B cell (primary cell): ENCODE measurements around the gene THOP1. TPM values are rescaled to one million over a fixed set of nuclear protein-coding genes. Genes with fewer than 3 reads are reported as not detected.
A peak's percentile ranks its signal among the peaks of the same experiment; 100 is the strongest.

Experiments used
- ATAC-seq: fragments of 200-7000 bp; cut with Tn5 transposase; one replicate; pipeline ENCODE4 v1.10.0; 2021; ENCODE audit warnings: low read depth, mild to moderate bottlenecking, moderate number of reproducible peaks, moderate library complexity
- CTCF ChIA-PET: fragments of 350-600 bp; sonication (Branson Sonifier 250); formaldehyde crosslinking; loops from one replicate; lab custom pipeline; 2021; ENCODE audit warnings: antibody characterized with exemption, inconsistent platforms; lab: Charles Lee
- POLR2A ChIA-PET: fragments of 350-600 bp; sonication (Branson Sonifier 250); formaldehyde crosslinking; loops from one replicate; lab custom pipeline; 2021; ENCODE audit warnings: antibody characterized with exemption; lab: Charles Lee
- DNase-seq: peaks from one replicate; pipeline ENCODE4 v3.0.0; 2013
- H2AFZ ChIP-seq: 2 replicates; pipeline ENCODE4 v1.6.1; 2012; ENCODE audit warnings: mild to moderate bottlenecking, low read depth, low read length; ENCODE audit not compliant: insufficient read depth, poor library complexity, severe bottlenecking
- H3K27ac ChIP-seq, 2 donors: 1 replicate in 1 of 2; 2 replicates in 1 of 2; pipeline ENCODE4 v1.5.1; 2012 to 2013; ENCODE audit warnings: low read length in 2 of 2, mild to moderate bottlenecking in 2 of 2, moderate library complexity in 1 of 2
- H3K27me3 ChIP-seq, 4 experiments: fragments of 200-600 bp in 1 of 4; sonication (generic) in 1 of 4; replicated peaks in 1 of 4; 1 replicate in 2 of 4; 2 replicates in 2 of 4; pipeline versions ENCODE4 v1.6.1 to v1.7.0; 2013 to 2016; ENCODE audit warnings: low read length in 3 of 4, mild to moderate bottlenecking in 2 of 4, mixed read lengths in 1 of 4, moderate library complexity in 1 of 4; ENCODE audit not compliant: insufficient read depth in 4 of 4, control insufficient read depth in 3 of 4; ENCODE audit errors: control extremely low read depth in 1 of 4
- H3K36me3 ChIP-seq, 2 experiments: replicated peaks in 1 of 2; 1 replicate in 1 of 2; 2 replicates in 1 of 2; pipeline versions ENCODE4 v1.6.1 to v1.7.1; 2013; ENCODE audit warnings: low read length in 1 of 2; ENCODE audit not compliant: insufficient read depth in 2 of 2, control insufficient read depth in 1 of 2; ENCODE audit errors: control extremely low read depth in 1 of 2, extremely low read depth in 1 of 2
- H3K4me1 ChIP-seq, 2 donors: fragments of 200-600 bp in 1 of 2; sonication (generic) in 1 of 2; 1 replicate in 1 of 2; 2 replicates in 1 of 2; pipeline versions ENCODE4 v1.5.1 to v1.6.1; 2013 to 2017; ENCODE audit warnings: low read length in 2 of 2; ENCODE audit not compliant: control insufficient read depth in 2 of 2, insufficient read depth in 2 of 2
- H3K4me2 ChIP-seq: replicated peaks from 2 replicates; pipeline ENCODE3; 2012; ENCODE audit warnings: mild to moderate bottlenecking, low read depth, low read length; ENCODE audit not compliant: poor library complexity, severe bottlenecking
- H3K4me3 ChIP-seq, 5 experiments: fragments of 200-600 bp in 1 of 5; sonication (generic) in 1 of 5; 1 replicate in 3 of 5; 2 replicates in 2 of 5; pipeline versions ENCODE4 v1.5.1 to v1.7.0; 2011 to 2016; ENCODE audit warnings: low read length in 4 of 5, mild to moderate bottlenecking in 4 of 5, low read depth in 2 of 5, control low read depth in 1 of 5, moderate library complexity in 1 of 5; ENCODE audit not compliant: insufficient read depth in 1 of 5; ENCODE audit errors: control extremely low read depth in 1 of 5, extremely low read depth in 1 of 5
- H3K79me2 ChIP-seq: fragments of 200-600 bp; sonication (generic); one replicate; pipeline ENCODE4 v1.6.0; 2016; ENCODE audit warnings: low read length; ENCODE audit not compliant: control insufficient read depth, insufficient read depth
- H3K9ac ChIP-seq: fragments of 200-600 bp; sonication (generic); 2 replicates; pipeline ENCODE4 v1.6.1; 2017; ENCODE audit warnings: mild to moderate bottlenecking, low read length, moderate library complexity
- H3K9me3 ChIP-seq, 3 donors: one replicate each; pipeline versions ENCODE4 v1.6.1 to v1.7.1; 2013; ENCODE audit warnings: low read length in 2 of 3; ENCODE audit not compliant: control insufficient read depth in 2 of 3, insufficient read depth in 1 of 3; ENCODE audit errors: control extremely low read depth in 1 of 3
- H4K20me1 ChIP-seq: 2 replicates; pipeline ENCODE4 v1.6.0; 2012; ENCODE audit warnings: mild to moderate bottlenecking, low read length; ENCODE audit not compliant: insufficient read depth, control insufficient read depth, poor library complexity, severe bottlenecking
- H3K27ac Mint-ChIP-seq: one replicate; pipeline ENCODE4 v1.8.0; 2021; ENCODE audit warnings: mixed read lengths
- H3K27me3 Mint-ChIP-seq: one replicate; pipeline ENCODE4 v1.8.0; 2021; ENCODE audit warnings: mixed read lengths
- H3K4me1 Mint-ChIP-seq: one replicate; pipeline ENCODE4 v1.8.0; 2021; ENCODE audit warnings: mixed read lengths
- H3K4me3 Mint-ChIP-seq: one replicate; pipeline ENCODE4 v1.8.0; 2021; ENCODE audit warnings: mixed read lengths
- H3K9me3 Mint-ChIP-seq: one replicate; pipeline ENCODE4 v1.8.0; 2022; ENCODE audit warnings: mixed read lengths; ENCODE audit not compliant: insufficient read depth
- CTCF ChIP-seq: fragments of 200-600 bp; IDR thresholded peaks from one replicate; pipeline ENCODE4 v1.8.0; 2022; ENCODE audit warnings: antibody characterized with exemption, mild to moderate bottlenecking
- EZH2 ChIP-seq: IDR thresholded peaks from 2 replicates; pipeline ENCODE4 v1.6.1; 2012; ENCODE audit warnings: borderline replicate concordance, low read depth, mild to moderate bottlenecking, moderate library complexity, low read length; ENCODE audit not compliant: insufficient read depth, poor library complexity, severe bottlenecking
- WGBS: methylation state at CpG from one replicate; pipeline ENCODE4 v1.1.5; 2013; ENCODE audit warnings: missing lambda C conversion rate; ENCODE audit not compliant: insufficient coverage; 5-methylcytosine and 5-hydroxymethylcytosine counted together
- intact Hi-C: fragments of 100-400 bp; cut with micrococcal nuclease; formaldehyde crosslinking; loops from one replicate; pipeline ENCODE4 v1.10.0; 2022
- polyA plus RNA-seq: library from polyadenylated mRNA; depleted of rRNA; stranded (reverse); fragments of >200 nt; gene quantifications from 2 replicates; pipeline ENCODE4 v1.2.3, GENCODE V29; 2012
- total RNA-seq, 2 donors: library from RNA; stranded (reverse); fragments of 120-200 nt in 1 of 2; gene quantifications; 1 replicate in 1 of 2; 2 replicates in 1 of 2; pipeline versions ENCODE4 v1.2.3 to v1.2.4, GENCODE V29; 2013 to 2022

Gene THOP1
- total and polyA plus RNA-seq, 2 donors (not counting 1 experiment from before 2014, with no cell fraction given): 54.3 to 56.4 TPM

- DNase-seq (no peak), ATAC-seq (no peak)
- Mint-ChIP-seq H3K4me3 (peak overlapping the region; percentile 92), H3K9me3 (no peaks in the 10 kb centered on the region), H3K4me1 (peaks cover 23% of the 10 kb centered on the region), H3K27me3 (peaks cover 10% of the 10 kb centered on the region), H3K27ac (peak overlapping the region; percentile 81)
- H3K4me1 ChIP-seq: peaks cover 10 to 18% of the 10 kb centered on the region in 2 donors
- no peak overlapping the region for H3K27ac ChIP-seq
- WGBS: 67% methylated on average over 8 of the region's 13 CpGs
- intact Hi-C loops: loop anchor here (1.0 to 10.0 kb wide), 4 partner anchors 9 to 265 kb away; partner anchors contain the start of genes GADD45B, GNG7 and SGTA
- H3K9ac ChIP-seq: peak overlapping the region; percentile 94
- H3K36me3 ChIP-seq: peaks cover 5 to 19% of the 10 kb centered on the region in 2 experiments
- H3K27me3 ChIP-seq: no peaks in the 10 kb centered on the region
- CTCF ChIA-PET: interaction anchor here (1.1 to 2.6 kb wide), 2 partner anchors 42 to 92 kb away, joined by 3 to 20 read pairs; no protein-coding TSS in a partner anchor
- TF ChIP-seq EZH2: no peak
- TF ChIP-seq CTCF: no peak
- POLR2A ChIA-PET: interaction anchor here (0.7 kb wide), 1 partner anchor 38 kb away, joined by 4 read pairs; the partner anchor contains the start of gene GNG7
- H2AFZ ChIP-seq: peak overlapping the region; percentile 76
- H3K9me3 ChIP-seq: peaks cover 0 to 12% (median 0%) of the 10 kb centered on the region in 3 donors
- H3K79me2 ChIP-seq: peaks cover 30% of the 10 kb centered on the region
- H4K20me1 ChIP-seq: peaks cover 13% of the 10 kb centered on the region
- no peak overlapping the region for H3K4me3 ChIP-seq
- H3K4me2 ChIP-seq: peak overlapping the region; percentile 94
Measured at GRCh38 chr19:2740314-2740656, 45.0 kb upstream of the THOP1 start.

GRCh38 chr19:2743099-2743498, 42.2 kb upstream of the THOP1 start:
- intact Hi-C loops: loop anchor here (10.0 kb wide), 1 partner anchor 268 kb away; the partner anchor contains the start of gene GADD45B
- H3K27me3 ChIP-seq: no peaks in the 10 kb centered on the region
- Mint-ChIP-seq H3K4me3 (no peak overlapping the region), H3K9me3 (no peaks in the 10 kb centered on the region), H3K4me1 (peaks cover 22% of the 10 kb centered on the region), H3K27me3 (peaks cover 10% of the 10 kb centered on the region), H3K27ac (no peak overlapping the region)
- no peaks in the 10 kb centered on the region for H3K9me3 ChIP-seq
- peaks cover 11 to 25% of the 10 kb centered on the region in 2 donors for H3K4me1 ChIP-seq
- no peak overlapping the region for H3K4me3 ChIP-seq
- H2AFZ ChIP-seq: no peak overlapping the region
- no peak overlapping the region for H3K9ac ChIP-seq
- no peak overlapping the region for H3K27ac ChIP-seq
- ATAC-seq (no peak), DNase-seq (no peak)
- WGBS: 40% methylated on average over 1 of the region's 8 CpGs
- H3K79me2 ChIP-seq: peaks cover 20% of the 10 kb centered on the region
- H4K20me1 ChIP-seq: no peaks in the 10 kb centered on the region
- no peak overlapping the region for H3K4me2 ChIP-seq
- H3K36me3 ChIP-seq: no peaks in the 10 kb centered on the region
- ChIA-PET POLR2A (no interaction called here), CTCF (interaction anchor here (2.8 kb wide), 1 partner anchor 95 kb away, joined by 12 read pairs; no protein-coding TSS in a partner anchor)
- TF ChIP-seq CTCF (no peak), EZH2 (no peak)
